ENCODE data around the gene IFT25.

DNA sequence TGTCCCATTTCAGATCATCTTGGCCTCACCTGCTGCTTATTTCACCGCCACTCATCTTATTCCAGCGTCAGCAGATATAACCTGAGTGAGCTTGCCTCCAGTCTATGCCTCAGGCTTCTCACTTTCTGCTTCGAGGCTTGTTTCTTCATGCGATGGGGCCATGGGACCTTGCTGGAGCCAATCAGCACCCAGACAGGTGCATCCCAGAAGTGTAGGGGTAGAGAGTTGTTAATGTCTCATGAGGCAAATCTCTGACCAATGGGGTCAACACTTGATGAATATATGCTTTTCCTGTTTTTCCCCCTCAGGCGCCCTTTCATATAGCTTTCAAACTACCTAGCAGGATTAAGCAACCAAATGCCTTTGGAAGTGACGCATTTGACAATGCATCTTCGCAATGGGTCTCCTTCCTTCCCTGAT lies 55.0 kb downstream of the IFT25 start:
- TF ChIP-seq CTCF (IDR thresholded peaks at IDR 0.05): no peak
- TF ChIP-seq EP300 (IDR thresholded peaks at IDR 0.05): no peak
- no peak for TF ChIP-seq POLR2A (IDR thresholded peaks at IDR 0.05)
- TF ChIP-seq POLR2AphosphoS5 (IDR thresholded peaks at IDR 0.05): no peak

Measured in gastroesophageal sphincter (tissue), 3 donors.